Adrenal gland (tissue), 5 donors: Measurements from ENCODE around the gene EDEM2.

ENCODE experiments used
- CTCF ChIP-seq, 6 experiments: fragments of 450-650 bp in 4 of 6; fragments of 200-600 bp in 2 of 6; sonication (generic) in 1 of 6; IDR thresholded peaks; 1 replicate in 5 of 6; 2 replicates in 1 of 6; pipeline versions ENCODE4 v1.5.1 to v1.8.0; 2016 to 2021; ENCODE audit warnings: antibody characterized with exemption in 6 of 6, mild to moderate bottlenecking in 2 of 6, moderate library complexity in 1 of 6
- POLR2A ChIP-seq, 2 donors: fragments of 450-650 bp; IDR thresholded peaks; one replicate each; pipeline ENCODE4 v1.6.1; 2017; ENCODE audit warnings: antibody characterized with exemption in 2 of 2, mild to moderate bottlenecking in 2 of 2, moderate library complexity in 1 of 2
- donor health status: DM: no; HTN: no; CAD: no.

- TF ChIP-seq CTCF (IDR thresholded peaks at IDR 0.05) = no peak
- TF ChIP-seq POLR2A (IDR thresholded peaks at IDR 0.05) = no peak
Measured at GRCh38 chr20:35087791-35088190, 59.3 kb downstream of the EDEM2 start.
